ENCODE data around the gene SBNO1.
"Not testable (repeated sequence)": the region's sequence is repeated elsewhere in the genome, so short reads cannot be mapped to it uniquely, and the experiment has no call there.

SBNO1 gene

DNA sequence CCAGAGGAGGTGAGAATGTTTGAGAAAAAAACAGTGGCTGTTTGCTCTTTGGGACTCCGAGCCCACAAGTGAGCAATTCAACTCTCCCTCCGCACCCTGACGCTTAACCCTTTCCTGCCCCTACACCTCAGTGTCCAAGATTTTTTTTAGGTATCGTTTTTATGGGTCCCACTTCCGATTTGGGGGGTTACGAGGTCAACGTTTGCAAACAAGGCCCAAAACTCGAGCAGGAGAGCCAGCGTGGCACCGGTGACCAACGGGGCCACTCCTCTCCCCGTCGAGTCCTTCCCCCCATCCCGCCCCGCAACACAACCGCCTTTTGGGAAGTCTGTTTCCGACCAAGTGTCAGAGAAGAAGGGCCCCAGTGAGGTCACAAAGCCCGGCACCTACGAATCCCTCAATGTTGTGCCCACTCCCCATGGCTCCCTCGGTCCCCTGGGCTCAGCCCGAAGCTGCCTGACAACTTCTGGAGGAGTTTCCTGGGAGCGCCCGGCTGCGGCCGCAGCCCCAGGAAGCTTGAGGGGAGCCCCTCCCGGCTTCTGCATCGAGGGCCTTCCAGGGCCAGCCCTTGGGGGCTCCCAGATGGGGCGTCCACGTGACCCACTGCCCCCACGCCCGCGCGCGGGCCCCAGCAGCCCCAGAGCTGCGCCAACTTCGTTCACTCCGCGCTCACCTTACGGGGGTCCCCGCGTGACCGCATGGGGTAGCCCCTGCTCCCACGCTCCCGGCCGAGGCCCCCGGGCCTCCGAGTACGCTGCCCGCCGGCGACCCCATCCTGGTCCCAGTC lies 94.2 kb downstream of the SBNO1 start:
- no peak for DNase-seq (ENCODE audit: low read depth in 2 of 2)

DNA sequence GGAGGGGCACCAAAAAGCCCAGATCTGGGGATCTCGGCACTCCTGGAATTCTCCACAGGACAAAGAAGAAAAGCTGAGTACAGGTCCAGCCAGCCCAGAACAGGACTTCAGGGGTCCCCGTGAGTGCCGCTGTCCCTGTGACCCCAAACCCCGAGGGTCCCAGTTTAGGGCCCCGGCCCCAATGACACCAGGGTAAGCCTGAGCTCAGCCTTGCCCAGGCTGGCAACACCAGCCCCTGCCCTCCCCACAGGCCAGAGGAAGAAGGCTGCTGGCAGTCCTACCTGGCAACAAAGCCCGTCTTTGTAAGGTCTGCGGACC lies 94.8 kb downstream of the SBNO1 start:
- no peak for DNase-seq (ENCODE audit: low read depth in 2 of 2)

DNA sequence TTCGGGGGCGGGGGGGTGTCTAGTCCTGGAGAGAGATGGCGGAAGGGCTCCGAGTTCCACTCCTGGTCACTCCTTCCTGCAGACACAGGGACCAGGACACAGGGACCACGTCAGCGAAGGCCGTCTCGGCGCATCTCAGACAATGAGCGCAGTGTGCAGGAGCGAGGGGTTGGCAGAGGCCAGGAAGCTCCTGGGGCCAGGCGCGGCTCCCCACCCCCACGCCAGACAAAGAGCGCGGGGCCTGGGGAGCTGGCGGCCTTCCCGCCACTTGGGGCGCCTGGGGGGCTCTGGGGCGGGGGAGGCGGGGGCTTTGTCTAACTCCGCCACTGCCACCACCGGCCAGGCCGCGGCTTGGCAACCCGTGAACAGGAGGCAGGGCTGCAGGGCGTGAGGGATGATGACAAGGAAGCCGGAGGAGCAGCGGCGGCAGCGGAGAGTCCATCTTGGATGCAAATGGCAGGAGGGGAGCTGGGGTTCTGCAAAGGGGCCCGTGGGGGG lies 95.2 kb downstream of the SBNO1 start:
- no peak for DNase-seq (ENCODE audit: low read depth in 2 of 2)

DNA sequence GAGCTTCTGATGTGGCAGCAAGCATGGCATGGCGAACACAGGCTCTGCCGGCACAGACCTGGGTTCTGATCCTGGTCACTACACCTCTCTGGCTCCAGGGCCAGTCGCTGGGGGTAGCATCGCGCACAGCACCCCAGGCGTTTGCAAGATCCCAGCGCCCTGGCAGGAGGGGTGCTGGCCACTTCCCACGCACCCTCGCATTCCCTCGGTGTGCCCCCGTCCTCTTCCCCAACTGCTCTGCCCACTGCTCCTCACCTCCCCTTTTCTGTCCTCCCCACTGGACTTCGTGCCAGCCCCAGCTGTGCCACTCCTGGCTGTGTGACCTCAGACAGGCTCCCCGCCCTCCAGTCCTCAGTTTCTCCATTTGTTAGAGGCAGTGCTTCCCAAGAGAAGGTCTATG lies 95.8 kb downstream of the SBNO1 start:
- no peak for DNase-seq (ENCODE audit: low read depth in 2 of 2)

DNA sequence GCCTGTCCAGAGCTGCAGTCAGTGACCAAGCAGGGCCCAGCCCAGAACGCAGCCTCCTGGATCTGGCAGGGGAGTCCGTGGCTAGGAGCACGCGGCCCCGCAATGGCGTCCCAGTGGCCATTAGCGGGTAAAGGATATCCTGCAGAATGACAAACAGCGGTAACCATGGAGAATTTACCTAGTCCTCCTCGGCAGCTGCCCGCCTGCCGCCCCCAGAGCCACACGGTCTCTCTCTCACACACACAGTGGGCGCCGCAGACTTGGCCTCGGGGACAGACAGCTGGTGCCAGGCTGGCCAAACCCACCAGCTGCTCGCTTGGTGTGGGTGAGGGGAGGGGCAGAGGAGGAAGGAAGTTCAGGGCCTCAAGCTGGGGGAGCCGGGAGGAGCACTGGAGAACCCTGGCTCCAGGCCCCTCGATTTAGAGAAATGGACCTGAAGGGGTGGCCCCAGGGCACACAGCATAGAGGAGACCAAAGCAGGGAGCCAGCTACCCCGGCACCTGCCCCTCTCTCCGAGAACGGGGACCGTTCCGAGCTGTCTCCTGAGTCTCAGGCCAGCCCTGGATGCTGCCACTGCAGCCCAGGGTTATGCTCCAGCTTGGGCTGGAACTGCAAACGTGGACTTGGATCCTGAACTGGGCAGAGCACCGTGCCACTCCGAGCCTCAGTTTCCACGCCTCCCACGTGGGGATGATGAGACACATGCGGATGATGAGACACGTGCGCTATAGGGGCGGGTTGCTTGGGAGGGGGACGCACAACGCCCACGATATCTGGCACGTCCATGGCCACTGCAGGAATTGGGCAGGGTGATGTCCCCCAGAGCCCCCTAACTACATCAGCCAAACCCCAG lies 96.4 kb downstream of the SBNO1 start:
- no peak for DNase-seq (ENCODE audit: low read depth in 2 of 2)

DNA sequence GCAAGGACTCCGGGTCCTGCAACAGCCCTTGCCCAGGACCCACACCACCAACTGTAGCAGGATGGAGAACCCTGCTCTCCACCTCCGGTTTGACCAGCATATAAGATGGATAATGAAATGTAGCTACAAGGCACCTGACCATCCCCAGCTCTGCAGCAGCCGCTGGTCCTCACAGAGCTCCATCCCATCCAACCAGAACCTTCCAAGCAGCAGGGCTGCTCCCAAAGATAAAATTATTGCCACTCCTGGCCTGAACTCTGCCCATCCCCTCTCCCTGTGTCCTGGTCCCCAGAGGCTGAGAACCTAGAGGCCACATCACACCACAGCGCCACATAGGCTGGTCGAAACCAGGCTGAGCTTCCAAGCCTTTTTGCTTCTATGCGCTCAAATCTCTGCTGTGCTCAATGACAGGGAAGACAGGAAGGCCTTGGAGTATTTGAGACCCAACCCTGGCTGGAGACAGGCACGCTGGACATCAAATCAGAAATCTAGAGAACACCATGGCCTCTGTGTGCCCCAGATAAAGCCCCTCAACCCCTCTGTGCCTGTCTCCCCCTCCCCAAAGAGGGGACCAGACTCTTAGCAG lies 97.2 kb downstream of the SBNO1 start:
- no peak for DNase-seq (ENCODE audit: low read depth in 2 of 2)

DNA sequence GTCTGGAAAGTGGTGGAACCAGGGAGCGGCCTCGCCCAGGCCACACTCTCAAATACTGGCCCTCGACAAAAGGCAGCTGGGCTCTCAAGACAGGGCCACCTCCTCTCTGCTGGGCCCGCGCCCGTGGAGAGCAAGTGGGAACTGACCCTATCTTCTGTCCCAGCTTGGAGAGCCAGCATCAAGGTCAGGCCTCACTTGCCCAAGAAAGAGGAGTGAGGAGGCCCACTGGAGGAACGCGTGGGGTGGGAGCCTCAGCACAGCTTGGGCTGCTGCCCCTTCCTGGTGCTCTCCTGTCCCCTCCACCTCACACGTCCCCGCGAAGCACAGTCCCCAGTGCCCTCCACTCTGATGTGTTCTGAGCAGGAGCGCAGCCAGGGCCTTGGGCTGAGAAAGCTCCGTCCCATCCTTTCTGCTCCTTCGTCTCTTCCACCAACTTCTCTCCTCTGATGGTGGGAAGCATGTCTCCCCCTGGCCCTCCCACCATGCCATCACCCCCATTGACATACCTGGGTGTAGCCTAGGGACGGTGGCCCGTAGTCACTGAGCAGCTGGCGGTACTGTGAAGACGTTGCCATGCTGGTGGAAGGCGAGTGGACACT lies 97.9 kb downstream of the SBNO1 start:
- DNase-seq (ENCODE audit: low read depth in 2 of 2): no peak

DNA sequence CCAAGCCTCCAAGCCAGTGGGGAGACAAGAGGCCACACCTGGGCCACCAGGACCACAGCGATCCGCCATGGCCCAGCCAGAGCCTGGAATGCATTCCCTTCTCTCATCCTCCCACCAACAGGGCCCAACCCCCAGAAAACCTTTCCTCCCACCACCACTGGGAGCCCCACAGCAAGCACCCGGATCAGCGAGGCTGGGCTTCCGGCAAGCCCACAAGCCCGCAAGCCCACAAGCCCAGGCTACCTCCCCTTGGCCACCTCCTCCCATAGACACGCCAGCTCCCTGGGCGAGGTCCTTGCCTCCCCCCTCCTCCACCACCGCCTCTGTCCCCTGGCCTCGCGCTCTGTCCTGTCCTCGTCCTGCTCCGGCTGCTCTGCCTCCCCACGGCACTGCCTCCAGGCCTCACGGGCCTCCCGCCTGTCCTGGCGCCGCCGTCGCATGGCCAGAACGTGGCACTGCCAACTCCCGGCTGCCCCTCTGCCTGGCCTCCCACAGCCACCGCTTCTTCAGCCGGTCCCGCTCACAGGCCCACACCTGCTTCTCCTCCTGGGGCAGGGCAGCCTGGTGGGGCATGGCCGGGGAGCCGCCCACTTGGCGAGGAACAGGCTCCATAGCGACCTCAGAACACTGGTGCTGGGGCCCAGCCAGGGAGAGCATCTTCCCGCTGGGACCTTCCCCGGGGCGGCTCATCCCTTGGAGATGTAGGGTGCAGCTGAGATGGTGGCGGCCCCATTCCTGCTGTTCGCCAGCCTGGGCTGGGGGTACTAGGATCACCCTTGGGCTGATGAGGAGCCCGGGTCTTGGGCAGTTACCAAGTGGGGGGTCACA lies 98.6 kb downstream of the SBNO1 start:
- DNase-seq (ENCODE audit: low read depth in 2 of 2): no peak

DNA sequence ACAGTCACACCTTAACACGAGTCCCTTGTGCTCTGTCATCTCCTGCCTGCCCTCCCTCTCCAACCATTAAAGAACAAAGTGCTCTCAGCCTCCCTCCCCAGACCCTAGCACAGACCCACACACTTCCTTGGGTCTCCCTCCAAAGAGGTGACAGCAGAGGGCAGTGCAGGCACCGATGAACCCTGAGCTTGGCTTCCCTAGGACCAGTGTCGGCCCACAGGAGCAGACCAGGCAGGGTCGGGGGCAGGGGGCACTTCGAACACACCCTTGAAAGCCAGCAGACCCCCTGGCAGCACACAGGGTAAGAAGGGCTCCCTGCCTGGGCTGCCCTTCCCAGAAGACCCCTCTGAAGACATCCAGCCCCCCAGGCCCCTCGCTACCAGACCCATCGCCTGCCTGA lies 100.0 kb downstream of the SBNO1 start:
- DNase-seq (ENCODE audit: low read depth in 2 of 2): no peak

DNA sequence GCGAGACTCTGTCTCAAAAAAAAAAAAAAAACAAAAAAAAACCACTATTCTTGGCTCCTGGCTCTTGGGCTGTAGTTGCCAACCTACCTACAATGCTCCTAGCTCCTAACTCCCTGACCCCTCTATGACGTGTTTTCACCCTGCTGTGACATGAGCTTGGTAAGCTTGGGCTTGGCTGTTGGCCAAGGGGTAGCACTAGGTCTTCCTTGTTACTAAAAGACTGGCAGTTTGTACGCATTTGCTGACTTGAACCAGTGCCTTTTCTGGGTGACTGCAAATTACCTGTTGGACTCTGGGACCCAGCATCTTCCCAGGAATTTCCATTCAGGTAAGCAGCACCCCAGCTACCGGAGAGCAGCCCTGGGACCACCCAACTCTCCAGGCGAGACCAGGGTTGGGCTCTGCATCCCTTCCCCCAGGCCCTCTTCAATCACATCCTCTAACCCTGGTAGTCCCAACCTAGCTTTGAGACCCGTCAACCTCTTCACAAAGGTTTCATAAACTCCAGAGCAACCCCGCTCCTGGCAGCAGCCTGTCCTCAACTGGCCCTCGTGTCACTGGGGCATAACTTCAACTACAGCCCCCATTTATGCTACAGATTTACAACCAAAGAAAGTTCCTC lies 101.3 kb downstream of the SBNO1 start:
- DNase-seq (ENCODE audit: low read depth in 2 of 2): no peak

DNA sequence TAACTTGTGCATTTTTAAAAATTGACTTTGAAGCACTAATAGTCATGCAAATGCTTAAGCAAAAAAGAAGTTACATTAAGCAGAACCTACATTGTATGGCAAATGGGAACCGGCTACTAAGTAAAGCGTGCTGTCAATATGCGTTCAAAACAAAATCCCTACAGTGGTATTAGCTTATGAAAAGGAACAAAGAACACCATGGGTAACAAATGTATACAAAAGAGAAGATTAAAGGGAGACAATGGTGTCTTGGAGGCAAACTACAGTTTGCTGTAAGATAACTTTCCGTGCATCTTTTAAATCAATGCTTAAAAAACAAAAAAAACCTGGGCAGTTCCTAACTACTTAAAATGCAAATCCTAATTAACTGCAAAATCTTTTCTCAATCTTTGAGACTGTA lies 103.5 kb downstream of the SBNO1 start:
- DNase-seq (ENCODE audit: low read depth in 2 of 2): no peak

DNA sequence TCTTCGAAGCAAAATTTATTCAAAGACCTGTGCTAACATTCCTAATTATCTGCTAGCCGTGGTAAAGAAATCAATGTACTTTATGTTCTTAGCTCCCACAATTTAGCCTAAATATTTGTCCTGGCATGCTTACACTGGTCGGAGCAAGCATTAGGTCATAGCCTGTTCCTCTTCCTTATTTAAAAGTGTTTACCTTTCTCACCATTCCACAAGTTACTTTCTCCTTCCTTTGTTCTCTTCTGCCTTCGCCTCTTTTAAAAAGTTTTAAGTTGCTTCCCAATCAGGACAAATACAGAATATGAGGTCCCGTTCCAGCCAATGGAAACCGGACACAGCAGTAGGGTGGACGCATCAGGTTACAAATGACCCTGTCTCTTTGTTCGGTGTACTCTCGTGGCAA lies 104.6 kb downstream of the SBNO1 start:
- no peak for DNase-seq (ENCODE audit: low read depth in 2 of 2)

DNA sequence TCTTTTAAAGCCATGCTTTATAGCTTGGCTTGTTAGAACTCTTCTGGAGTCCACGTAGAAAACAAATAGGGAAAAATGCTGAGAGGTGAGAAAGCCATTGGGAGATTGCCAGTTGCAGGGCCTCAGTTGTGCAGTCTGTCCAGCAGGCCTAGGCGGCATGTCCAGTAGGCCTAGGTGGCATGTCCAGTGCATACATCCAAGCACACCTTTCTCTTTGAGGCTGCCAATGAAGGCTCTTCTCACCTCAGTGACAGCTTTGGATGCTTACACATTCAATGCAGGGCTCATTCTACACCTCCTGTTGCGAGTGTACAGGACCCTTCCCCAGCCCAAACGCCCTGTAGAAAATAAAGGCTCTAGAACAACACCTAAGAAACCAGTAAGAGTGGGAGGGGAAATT lies 106.1 kb downstream of the SBNO1 start:
- DNase-seq (ENCODE audit: low read depth in 2 of 2): no peak

DNA sequence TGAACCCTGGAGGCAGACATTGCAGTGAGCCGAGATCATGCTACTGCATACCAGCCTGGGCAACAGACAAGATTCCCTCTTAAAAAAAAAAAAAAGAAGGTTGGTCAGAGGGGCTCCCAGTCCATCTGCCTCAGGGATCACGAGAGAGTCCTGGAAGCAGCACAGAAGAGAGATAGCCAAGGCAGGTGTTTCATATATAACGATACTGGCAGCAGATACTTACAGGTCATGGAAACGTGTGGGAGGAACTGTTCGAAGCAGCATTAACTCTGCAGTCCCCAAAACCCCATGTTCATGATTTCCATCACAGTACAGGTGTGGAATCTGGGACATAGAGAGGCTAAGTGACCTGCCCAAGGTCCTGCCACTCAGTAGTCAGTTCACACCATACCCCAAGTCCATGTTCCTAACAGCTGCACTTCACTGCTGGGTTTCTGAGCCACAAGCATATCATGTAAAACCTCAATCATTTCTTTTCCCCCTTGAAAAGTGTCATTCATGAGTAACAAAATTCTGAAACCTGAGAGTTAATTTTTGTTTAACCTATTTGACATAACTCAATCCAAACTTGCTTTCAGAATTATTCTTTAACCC lies 109.7 kb downstream of the SBNO1 start:
- no peak for DNase-seq (ENCODE audit: low read depth in 2 of 2)

DNA sequence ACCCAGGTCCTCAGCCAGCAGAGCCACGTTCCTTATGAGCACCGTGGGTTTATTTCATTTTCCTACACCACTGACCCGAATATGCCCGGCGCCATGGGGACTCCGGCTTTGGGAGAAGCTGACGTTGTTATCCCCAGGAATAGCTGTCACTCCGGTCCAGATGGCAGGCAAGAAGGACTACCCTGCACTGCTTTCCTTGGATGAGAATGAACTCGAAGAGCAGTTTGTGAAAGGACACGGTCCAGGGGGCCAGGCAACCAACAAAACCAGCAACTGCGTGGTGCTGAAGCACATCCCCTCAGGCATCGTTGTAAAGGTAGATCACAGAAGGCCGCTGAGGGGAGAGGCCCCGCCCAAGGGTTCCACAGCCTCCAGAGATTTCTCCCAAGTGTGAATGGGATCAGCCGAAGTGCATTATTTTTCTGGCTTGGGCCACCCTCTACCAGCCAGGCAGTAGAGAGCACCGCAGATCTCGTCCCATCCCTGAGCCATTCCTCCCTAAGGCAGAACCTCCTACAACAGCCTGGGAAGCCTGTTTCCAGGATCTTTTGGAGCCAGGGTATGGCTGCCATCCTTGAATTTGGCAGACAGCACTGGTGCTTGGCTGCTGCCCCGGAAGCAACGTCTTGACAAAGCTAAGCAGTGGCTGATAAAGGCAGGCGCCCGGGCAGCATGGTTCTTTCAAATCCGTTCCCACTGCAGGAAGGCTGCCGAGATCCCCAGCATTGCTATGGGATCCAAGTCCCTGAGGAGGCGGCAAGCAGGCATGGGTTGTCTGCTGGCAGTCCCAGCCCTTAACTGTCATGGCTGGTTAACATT lies 110.8 kb downstream of the SBNO1 start:
- DNase-seq (ENCODE audit: low read depth in 2 of 2): no peak

DNA sequence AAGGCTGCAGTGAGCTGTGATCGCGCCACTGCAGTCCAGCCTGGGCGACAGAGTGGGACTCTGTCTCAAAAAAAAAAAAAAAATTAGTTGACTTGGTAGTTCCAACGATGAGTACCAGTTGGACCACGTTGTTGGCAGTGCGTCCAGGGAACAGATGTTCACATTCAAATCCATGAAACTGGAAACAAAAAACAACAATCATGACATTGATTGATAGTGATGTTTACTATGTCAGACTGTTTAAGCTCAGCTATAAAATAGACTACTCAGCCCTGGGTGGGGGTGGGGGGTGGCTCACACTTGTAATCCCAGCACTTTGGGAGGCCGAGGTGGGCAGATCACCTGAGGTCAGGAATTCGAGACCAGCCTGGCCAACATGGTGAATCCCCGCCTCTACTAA lies 112.3 kb downstream of the SBNO1 start:
- DNase-seq (ENCODE audit: low read depth in 2 of 2): not testable (repeated sequence)

DNA sequence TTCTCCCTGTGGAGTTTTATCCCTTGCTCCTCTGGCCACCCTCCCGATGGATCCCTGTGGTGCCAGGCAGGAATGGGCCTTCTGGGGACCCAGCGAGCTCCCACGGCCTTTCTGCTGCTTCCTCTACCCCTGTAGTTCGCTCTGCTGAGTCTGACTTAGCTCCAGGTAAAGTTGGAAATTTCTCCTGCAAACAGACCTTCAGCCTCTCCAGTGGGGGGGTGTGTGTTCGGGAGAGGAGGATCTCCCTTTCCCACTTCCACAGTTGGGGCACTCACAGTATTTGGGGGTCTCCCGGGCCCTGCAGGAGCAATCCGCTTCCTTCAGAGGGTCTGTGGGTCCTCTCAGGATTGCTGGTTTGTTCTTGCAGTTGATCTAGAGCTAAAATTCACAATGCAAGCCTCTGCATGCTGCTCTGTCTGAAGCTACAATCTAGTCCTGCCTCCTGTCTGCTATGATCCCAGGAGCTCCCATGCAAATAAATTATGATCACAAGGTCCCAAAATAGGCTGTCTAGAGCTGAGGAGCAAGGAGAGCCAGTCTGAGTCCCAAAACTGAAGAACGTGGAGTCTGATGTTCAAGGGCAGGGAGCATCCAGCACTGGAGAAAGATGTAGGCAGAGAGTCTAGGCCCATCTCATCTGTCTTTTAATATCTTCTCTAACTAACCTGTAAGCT lies 113.1 kb downstream of the SBNO1 start:
- no peak for DNase-seq (ENCODE audit: low read depth in 2 of 2)

DNA sequence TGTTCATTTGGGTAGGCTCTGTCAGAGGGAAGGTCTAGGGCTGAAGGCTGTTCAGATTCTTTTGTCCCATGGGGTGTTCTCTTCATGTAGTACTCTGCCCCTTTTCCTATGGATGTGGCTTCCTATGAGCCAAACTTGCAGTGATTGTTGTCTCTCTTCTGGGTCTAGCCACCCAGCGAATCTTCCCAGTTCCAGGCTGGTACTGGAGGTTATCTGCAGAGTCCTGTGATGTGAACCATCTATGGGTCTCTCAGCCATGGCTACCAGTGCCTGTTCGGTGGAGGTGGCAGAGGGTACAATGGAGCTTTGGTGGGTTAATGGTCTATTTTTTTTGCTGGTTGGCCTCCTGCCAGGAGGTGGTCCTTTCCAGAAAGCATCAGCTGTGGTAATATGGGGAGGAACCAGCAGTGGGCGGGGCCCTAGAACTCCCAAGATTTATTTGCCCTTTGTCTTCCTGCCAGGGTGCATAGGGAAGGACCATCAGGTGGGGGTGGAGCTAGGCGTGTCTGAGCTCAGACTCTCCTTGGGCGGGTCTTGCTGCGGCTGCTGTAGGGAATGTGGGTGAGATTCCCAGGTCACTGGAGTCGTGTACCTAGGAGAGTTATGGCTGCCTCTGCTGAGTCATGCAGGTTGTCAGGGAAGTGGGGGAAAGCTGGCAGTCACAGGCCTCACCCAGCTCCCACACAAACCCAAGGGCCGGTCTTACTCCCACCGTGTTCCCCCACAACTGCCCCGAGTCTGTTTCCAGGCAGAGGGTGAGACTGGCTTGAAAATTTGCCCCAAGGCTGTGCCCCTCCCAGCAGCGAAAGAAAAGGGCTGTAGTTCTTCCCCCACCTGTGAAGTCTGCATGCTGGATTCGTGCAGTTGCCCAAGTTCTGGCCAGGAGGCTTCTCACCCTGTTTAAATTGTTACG lies 113.9 kb downstream of the SBNO1 start:
- DNase-seq (ENCODE audit: low read depth in 2 of 2): no peak

Measured in stimulated activated CD8-positive, alpha-beta memory T cell treated with anti-CD3 and anti-CD28 coated beads, Interleukin-2, amount 100 ng/mL, for 1 hour (primary cell).